ENCODE results near the gene BCAS3.

DNA sequence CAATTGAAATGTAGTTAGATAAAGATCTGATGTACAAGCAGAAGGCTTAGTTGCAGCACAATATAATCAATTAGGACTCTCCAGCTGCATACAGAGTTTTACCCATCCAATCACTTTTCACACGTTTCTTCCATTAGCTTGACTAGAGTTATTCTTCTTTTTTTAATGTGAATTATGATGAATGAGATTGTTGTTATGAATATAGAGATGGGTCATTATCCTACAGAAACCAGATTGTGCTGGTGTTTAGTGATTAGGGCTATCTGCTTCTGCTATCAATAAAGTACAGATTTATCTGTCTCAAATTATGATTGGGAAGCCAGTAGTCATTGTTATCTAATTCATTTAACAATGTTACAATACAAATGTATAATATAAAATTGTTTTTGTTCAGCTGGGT, 500.6 kb downstream of the BCAS3 start:
- TF ChIP-seq, protein P1, sequence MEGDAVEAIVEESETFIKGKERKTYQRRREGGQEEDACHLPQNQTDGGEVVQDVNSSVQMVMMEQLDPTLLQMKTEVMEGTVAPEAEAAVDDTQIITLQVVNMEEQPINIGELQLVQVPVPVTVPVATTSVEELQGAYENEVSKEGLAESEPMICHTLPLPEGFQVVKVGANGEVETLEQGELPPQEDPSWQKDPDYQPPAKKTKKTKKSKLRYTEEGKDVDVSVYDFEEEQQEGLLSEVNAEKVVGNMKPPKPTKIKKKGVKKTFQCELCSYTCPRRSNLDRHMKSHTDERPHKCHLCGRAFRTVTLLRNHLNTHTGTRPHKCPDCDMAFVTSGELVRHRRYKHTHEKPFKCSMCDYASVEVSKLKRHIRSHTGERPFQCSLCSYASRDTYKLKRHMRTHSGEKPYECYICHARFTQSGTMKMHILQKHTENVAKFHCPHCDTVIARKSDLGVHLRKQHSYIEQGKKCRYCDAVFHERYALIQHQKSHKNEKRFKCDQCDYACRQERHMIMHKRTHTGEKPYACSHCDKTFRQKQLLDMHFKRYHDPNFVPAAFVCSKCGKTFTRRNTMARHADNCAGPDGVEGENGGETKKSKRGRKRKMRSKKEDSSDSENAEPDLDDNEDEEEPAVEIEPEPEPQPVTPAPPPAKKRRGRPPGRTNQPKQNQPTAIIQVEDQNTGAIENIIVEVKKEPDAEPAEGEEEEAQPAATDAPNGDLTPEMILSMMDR (IDR thresholded peaks at IDR 0.05 in 2 of 3, conservative IDR thresholded peaks at IDR 0.05 in 1 of 3; ENCODE audit: borderline replicate concordance in 1 of 3, insufficient read depth in 1 of 3, low read depth in 2 of 3, low read length in 2 of 3), result no peak
- TF ChIP-seq SP1 (IDR thresholded peaks at IDR 0.05; ENCODE audit: low read depth), result no peak
- no peak for TF ChIP-seq POLR2A (IDR thresholded peaks at IDR 0.05; ENCODE audit: borderline replicate concordance, extremely low read depth, insufficient read depth, insufficient read length)
- TF ChIP-seq TCF7L2 (IDR thresholded peaks at IDR 0.05; ENCODE audit: borderline replicate concordance, extremely low read depth, insufficient read depth, insufficient read length), result no peak
- no peak for TF ChIP-seq CBX3 (IDR thresholded peaks at IDR 0.05; ENCODE audit: low read depth)
- no peak for TF ChIP-seq POLR2AphosphoS5 (IDR thresholded peaks at IDR 0.05; ENCODE audit: low read depth, low read length)
- no peak for TF ChIP-seq RAD21 (IDR thresholded peaks at IDR 0.05; ENCODE audit: low read depth)
- TF ChIP-seq EZH2 (IDR thresholded peaks at IDR 0.05), result no peak
- TF ChIP-seq, protein P2, sequence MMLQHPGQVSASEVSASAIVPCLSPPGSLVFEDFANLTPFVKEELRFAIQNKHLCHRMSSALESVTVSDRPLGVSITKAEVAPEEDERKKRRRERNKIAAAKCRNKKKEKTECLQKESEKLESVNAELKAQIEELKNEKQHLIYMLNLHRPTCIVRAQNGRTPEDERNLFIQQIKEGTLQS (IDR thresholded peaks at IDR 0.05), result no peak
- TF ChIP-seq, protein P3, sequence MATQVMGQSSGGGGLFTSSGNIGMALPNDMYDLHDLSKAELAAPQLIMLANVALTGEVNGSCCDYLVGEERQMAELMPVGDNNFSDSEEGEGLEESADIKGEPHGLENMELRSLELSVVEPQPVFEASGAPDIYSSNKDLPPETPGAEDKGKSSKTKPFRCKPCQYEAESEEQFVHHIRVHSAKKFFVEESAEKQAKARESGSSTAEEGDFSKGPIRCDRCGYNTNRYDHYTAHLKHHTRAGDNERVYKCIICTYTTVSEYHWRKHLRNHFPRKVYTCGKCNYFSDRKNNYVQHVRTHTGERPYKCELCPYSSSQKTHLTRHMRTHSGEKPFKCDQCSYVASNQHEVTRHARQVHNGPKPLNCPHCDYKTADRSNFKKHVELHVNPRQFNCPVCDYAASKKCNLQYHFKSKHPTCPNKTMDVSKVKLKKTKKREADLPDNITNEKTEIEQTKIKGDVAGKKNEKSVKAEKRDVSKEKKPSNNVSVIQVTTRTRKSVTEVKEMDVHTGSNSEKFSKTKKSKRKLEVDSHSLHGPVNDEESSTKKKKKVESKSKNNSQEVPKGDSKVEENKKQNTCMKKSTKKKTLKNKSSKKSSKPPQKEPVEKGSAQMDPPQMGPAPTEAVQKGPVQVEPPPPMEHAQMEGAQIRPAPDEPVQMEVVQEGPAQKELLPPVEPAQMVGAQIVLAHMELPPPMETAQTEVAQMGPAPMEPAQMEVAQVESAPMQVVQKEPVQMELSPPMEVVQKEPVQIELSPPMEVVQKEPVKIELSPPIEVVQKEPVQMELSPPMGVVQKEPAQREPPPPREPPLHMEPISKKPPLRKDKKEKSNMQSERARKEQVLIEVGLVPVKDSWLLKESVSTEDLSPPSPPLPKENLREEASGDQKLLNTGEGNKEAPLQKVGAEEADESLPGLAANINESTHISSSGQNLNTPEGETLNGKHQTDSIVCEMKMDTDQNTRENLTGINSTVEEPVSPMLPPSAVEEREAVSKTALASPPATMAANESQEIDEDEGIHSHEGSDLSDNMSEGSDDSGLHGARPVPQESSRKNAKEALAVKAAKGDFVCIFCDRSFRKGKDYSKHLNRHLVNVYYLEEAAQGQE (IDR thresholded peaks at IDR 0.05; ENCODE audit: low read depth), result no peak
- TF ChIP-seq, protein P4, sequence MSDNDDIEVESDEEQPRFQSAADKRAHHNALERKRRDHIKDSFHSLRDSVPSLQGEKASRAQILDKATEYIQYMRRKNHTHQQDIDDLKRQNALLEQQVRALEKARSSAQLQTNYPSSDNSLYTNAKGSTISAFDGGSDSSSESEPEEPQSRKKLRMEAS (IDR thresholded peaks at IDR 0.05), result no peak

Measured in HCT116 (cell line).